ENCODE measurements around the gene APMAP.

GRCh38 chr20:24990810-24991252 is 1.7 kb downstream of the APMAP start:
- no peak for TF ChIP-seq CEBPB (IDR thresholded peaks at IDR 0.05)
- TF ChIP-seq TAF1 (IDR thresholded peaks at IDR 0.05; ENCODE audit: low read depth) = no peak
- TF ChIP-seq ZBTB7A (IDR thresholded peaks at IDR 0.05; ENCODE audit: low read depth) = no peak
- TF ChIP-seq EGR1 (IDR thresholded peaks at IDR 0.05) = no peak
- TF ChIP-seq TEAD4 (IDR thresholded peaks at IDR 0.05) = no peak
- no peak for TF ChIP-seq YY1 (IDR thresholded peaks at IDR 0.05; ENCODE audit: low read depth)
- no peak for TF ChIP-seq EP300 (IDR thresholded peaks at IDR 0.05; ENCODE audit: borderline replicate concordance)
- TF ChIP-seq, protein P1, sequence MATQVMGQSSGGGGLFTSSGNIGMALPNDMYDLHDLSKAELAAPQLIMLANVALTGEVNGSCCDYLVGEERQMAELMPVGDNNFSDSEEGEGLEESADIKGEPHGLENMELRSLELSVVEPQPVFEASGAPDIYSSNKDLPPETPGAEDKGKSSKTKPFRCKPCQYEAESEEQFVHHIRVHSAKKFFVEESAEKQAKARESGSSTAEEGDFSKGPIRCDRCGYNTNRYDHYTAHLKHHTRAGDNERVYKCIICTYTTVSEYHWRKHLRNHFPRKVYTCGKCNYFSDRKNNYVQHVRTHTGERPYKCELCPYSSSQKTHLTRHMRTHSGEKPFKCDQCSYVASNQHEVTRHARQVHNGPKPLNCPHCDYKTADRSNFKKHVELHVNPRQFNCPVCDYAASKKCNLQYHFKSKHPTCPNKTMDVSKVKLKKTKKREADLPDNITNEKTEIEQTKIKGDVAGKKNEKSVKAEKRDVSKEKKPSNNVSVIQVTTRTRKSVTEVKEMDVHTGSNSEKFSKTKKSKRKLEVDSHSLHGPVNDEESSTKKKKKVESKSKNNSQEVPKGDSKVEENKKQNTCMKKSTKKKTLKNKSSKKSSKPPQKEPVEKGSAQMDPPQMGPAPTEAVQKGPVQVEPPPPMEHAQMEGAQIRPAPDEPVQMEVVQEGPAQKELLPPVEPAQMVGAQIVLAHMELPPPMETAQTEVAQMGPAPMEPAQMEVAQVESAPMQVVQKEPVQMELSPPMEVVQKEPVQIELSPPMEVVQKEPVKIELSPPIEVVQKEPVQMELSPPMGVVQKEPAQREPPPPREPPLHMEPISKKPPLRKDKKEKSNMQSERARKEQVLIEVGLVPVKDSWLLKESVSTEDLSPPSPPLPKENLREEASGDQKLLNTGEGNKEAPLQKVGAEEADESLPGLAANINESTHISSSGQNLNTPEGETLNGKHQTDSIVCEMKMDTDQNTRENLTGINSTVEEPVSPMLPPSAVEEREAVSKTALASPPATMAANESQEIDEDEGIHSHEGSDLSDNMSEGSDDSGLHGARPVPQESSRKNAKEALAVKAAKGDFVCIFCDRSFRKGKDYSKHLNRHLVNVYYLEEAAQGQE (IDR thresholded peaks at IDR 0.05; ENCODE audit: low read depth) = no peak
- TF ChIP-seq USF1 (IDR thresholded peaks at IDR 0.05) = no peak
- TF ChIP-seq CREB1 (IDR thresholded peaks at IDR 0.05; ENCODE audit: low read depth) = no peak
- TF ChIP-seq, protein P2, sequence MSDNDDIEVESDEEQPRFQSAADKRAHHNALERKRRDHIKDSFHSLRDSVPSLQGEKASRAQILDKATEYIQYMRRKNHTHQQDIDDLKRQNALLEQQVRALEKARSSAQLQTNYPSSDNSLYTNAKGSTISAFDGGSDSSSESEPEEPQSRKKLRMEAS (IDR thresholded peaks at IDR 0.05) = no peak

Data from Ishikawa (cell line).